Measurements from ENCODE around the gene KRIT1.
"Not testable (repeated sequence)": the region's sequence is repeated elsewhere in the genome, so short reads cannot be mapped to it uniquely, and the experiment has no call there.

KRIT1 gene

GRCh38 chr7:92245487-92246359 is at the start of gene KRIT1, which contains the start of gene ANKIB1:
KRIT1 (minus strand) TSS chr7:92245914; CDS start chr7:92242135, 3,779 bp downstream.
ANKIB1 (plus strand) TSS chr7:92245974; CDS start chr7:92294979, 49,005 bp downstream.
- DNase-seq (ENCODE audit: low spot score): peak; percentile 94

DNA sequence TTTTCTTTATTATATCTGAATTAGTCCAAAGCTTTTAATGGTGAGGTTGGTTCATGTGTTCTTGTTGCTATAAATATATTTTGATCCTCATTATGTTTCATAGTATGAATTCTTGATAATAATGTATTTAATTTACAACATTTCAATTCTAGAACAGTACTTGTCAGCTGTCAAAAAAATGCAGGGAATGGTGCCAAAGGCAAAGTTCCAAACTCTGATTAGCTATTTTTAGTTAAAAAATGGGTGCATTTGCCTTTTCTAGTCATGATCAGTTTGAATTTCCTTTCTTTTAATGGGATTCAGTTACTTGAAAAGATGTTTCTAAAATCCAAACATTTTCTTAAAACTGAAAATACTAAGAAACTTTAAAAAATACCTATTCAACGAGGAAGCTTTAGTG is 49.7 kb upstream of the KRIT1 start:
- no peak for DNase-seq (ENCODE audit: low spot score)

DNA sequence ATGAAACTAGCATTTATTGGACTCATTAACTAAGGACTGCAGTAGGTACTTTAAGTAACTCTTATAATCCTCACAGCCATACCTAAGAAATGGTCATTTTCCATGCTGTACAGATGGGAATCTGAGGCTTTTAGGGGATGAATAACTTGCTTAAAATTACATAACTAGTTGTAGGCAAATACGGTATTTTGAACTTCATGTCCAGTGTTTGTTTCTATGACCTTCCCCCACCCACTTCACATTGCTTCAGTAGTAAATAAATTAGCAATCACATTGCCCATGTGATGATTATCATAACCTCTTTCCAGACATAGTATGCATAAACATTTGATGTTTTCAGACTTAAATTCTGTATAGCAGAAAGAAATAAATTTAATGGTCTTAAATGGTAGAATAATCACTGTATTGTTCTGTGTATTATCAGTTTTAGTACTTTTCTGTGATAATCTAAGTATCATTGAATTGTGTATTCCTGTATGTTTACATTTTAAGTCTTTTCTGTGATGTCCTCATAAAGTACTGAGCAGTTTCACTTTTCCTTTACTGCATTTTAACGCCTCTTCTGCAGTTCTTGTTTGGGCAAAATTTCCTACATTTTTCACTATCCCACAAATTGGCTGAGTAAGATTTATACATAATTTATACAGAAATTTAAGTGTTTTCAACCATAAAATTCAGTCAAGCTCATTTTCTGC is 48.3 kb upstream of the KRIT1 start:
- DNase-seq (ENCODE audit: low spot score): no peak

DNA sequence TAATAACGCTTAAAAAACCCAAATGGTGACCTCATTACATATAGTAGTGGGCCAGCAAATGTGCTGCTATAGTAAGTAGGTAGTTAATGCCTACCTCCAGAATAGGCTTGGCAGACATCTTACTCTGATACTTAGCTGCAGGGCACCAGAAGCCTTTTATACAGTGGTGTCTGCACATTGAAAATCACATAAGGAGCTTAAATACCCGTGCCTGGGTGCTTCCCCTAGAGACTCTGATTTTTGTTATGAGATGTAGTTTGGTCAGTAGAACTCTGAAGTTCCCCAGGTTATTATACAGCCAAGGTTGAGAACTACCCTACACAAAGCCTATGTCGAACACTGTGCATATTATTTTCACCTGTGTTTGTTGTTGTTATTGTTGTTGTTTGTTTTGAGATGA is 47.3 kb upstream of the KRIT1 start:
- DNase-seq (ENCODE audit: low spot score): peak; percentile 65

GRCh38 chr7:92289321-92289720 is 43.6 kb upstream of the KRIT1 start:
- DNase-seq (ENCODE audit: low spot score): no peak

DNA sequence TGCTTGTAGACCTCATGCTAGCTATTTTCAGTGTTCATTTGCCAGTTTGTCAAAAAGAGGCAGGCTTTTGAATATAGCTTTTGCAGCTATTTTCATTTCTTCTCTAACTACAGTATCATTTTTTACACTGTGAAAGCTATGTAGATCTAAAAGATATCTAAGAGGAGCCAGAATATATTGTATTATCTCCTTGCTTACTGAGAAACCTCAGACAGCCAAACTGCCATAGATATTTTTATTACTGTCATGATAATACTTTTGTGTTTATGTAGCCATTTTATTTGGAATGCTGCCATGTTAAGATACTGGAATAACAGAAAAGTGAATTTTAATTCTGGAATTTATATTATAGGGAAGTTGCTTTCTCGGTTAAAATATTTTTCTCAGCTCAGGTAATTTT is 37.2 kb upstream of the KRIT1 start:
- DNase-seq (ENCODE audit: low spot score): no peak

DNA sequence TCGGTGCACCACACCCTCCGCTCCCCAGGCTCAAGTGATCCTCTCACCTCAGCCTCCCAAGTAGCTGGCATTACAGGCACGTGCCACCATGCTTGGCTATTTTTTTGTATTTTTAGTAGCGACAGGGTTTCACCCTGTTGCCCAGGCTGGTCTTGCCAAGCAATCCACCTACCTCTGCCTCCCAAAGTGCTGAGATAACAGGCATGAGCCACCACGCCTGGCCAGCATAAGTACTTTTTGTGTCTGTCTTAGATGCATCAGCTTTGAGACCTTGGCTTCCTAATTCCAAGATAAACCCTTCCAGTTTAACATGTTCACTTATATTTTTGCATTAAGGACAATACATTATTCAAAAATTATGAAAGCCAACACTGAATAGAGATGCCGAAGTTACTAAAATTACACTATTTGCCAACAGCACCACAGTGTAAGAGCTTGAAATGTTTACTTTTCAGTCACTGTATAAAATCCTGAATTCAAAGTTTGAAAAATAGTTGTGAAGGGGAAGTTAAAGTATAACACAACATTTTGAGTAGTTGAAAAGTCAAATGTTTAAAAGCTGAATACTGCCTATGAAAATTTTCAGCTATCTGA is 36.6 kb upstream of the KRIT1 start:
- DNase-seq (ENCODE audit: low spot score): no peak

DNA sequence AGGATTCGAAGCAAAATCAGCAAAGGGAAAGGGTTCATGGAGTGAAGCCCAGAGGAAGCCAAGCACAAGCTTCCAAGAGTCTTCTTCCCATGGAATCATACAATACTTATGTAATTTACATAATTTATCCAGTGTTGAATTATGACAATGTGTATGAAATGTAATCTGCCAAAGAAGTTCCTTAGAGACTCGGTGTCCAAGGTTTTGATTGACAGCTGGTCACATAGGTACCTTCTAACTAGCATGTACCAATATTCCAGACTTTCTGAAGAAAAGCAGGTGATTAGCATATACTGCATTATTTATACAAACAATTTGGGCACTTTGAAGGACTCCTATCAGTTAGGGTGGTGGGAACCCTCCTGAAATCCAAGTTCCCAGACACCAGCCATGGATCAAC is 35.3 kb upstream of the KRIT1 start:
- no peak for DNase-seq (ENCODE audit: low spot score)

DNA sequence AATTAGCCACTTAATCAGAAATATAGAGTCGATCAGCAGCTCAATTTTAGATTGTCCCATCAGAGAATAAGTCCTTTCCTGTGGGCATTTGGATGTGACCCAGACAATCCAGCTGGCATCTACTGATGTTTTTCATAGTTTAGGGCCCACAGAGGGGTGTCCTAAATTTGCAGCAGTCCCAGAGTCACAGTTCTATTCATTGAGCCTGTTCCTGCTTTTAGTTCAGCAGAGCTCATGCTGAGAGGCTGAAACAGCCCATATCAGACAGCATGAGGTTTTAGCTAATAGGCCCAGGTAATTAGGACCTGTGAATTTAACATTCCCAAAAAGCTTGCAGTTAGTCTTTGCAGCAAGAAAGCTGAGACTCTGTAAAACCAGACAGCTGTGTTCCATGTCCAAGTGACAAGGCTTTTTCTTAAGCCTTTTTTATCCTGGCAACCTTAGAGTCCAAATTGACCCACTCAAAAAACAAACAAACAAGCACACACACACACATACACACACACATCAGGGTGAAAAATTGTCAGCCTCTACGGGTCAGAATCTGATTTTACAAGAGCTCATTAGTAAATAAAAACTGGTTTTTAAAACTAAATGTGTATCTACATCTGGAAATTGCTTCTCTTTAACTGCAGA is 33.8 kb upstream of the KRIT1 start:
- no peak for DNase-seq (ENCODE audit: low spot score)

DNA sequence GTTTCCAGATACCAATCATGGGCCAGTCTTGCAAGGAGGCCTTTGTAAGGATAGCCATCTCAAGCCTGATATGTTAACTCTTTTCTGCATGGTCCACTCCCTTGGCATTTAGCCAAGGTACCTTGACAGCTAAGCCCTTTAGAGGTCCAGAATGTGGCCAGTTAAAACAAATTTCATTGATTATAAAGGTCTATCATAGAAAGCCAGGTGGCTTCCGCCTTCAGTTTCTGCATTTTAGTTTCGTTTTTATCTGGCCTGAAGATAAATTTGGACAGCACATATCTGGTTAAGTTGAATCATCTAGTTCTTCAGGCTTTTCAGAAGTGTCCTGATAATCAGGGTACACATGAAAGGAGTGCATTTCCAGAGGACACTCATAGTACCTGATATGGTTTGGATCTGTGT is 30.7 kb upstream of the KRIT1 start:
- DNase-seq (ENCODE audit: low spot score): no peak

DNA sequence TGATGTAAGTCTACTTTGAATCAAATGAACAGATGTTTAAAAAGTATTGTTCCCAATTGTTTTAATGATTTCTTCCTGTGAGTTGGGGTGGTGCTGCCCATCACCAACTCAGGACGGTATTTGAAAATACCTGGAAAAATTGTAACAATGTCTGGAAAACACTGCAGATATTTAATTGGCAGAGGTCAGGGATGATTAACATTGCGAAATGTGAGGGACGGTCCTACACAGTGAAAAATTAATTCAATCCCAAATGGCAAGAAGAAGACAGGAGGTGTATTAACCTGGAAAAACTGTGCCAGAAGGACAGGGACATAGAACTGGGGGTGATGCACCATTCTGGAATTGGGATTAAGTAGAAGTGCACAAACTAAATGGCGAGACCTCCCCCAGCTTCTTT is 29.6 kb upstream of the KRIT1 start:
- no peak for DNase-seq (ENCODE audit: low spot score)

DNA sequence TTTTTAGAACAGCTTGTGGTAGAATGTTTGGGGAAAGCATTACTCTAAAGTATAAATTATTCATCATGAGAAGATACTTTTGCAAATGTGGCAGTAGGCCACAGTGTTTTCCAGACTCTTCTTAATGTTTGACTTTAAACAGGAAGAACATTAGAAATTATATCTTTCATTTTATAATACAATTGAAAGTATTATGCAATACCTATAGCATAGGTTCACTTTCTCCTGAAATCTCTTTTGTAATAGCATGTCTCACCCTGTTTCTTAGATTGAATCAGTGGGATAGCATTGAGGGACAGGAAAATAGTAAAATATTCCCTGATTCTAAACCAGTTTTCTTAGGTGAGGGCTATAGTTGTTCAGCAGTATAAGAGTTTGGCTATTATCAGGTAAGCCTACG is 23.2 kb upstream of the KRIT1 start:
- no peak for DNase-seq (ENCODE audit: low spot score)

DNA sequence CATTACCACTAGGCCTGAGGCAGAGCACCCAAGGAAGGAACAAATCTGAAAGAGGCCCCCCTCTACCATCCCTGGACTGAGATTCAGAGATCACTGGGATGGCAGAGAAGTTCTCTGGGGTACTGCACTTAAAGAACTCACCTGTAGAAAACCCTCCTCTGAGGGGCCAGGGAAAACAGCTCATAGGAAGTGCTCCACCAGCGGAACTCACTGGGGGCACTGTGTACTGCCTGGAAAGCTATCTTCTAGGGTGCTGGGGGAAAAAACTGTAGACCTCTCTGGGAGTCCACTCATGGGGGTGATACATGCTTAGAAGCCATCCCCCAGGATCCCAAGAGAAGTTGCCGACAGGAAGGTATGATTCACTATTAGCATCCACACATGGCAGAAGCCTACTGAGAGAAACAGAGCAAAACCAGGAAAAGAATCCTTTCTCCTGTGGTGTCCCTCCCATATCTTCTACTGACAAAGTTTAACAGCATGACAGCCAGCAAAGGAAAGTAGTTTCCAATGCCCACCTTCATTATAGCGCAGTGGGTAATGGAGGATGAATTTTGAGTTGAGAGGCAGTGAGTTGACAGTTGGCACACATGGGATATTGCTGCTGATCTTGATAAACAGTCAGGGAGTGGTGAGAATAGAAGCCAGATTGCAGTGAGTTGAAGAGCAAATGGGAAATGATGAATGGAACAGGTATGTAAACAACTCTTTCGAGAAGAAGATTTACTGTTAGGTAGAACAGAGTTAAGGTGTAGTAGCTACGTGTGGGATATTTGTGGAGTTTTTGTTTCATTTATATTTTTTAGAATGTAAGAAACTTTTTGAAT is 20.9 kb upstream of the KRIT1 start:
- DNase-seq (ENCODE audit: low spot score): no peak

- no peak for DNase-seq (ENCODE audit: low spot score)
Observed at GRCh38 chr7:92260248-92260781, 14.6 kb upstream of the KRIT1 start.

DNA sequence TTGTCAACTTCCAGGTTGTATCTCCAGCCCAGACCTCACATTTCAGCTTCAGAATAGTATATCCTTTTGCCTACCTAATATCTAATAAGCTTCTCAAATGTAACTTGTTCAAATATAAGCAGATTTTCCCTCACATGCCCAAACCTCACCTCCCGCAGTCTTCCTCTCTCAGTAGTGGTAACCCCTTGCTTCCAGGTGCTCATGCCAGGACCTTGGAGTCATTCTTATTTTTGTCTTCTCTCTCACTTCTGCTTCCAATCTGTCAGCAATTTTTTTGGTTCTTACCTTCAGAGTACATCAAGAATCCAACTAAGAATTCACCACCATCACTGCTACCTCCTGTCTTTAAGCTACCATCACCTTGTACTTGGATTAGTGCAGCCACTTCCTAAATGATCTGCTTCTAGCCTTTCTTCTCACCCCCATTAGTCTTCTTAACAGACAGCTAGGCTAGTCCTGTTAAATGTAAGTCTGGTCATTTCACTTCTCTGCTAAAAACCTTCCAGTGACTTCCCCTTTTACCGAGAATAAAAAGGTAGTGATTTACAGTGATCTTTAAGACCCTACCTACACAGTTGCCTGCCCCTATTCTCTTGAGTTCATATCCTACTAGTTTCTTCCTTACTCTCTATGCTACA is 14.0 kb upstream of the KRIT1 start:
- DNase-seq (ENCODE audit: low spot score): no peak

DNA sequence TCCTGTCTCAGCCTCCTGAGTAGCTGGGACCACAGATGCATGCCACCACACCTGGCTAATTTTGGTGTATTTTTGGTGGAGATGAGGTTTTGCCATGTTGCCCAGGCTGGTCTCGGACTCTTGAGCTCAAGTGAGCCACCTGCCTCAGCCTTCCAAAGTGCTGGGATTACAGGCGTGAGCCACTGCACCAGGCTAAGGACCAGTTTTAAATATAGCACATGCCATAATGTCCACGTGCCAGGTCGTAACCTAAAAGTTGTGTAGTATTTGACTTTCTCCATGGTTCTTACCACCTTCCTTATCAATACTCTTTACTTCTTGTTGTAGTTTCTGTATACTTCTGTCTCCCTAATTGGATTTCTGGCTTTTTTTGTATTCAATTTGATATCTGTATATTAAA is 13.3 kb upstream of the KRIT1 start:
- DNase-seq (ENCODE audit: low spot score): no peak

DNA sequence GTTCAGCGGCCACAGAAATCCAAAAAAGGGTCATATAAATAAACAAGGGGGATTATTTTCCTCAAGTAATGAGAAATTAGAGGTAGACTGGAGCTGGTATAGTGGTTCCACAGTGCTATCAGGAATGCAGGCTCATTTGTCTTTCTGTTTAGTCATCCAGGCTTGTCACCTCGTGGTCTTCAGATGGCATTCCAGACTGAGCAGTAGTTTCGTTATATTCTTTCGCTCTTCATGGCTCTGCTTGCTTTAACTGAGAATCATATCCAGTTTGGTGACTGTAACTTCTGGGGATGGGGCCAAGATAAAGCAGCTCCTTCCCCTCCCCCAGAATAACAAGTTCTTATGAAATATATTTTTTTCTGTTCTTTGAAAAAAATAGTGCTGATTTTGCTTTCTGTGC is 9.6 kb upstream of the KRIT1 start:
- no peak for DNase-seq (ENCODE audit: low spot score)

DNA sequence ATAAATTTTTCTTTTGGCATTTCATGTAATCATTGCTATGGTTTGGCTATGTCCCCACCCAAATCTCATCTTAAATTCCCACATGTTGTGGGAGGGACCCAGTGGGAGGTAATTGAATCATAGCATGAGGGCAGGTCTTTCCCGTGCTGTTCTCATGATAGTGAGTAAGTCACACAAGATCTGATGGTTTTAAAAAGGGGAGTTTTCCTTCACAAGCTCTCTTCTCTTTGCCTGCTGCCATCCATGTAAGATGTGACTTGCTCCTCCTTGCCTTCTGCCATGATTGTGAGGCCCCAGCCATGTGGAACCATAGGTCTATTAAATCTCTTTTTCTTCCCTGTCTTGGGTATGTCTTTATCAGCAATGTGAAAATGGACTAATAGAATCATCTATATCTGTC is 9.1 kb upstream of the KRIT1 start:
- DNase-seq (ENCODE audit: low spot score): not testable (repeated sequence)

DNA sequence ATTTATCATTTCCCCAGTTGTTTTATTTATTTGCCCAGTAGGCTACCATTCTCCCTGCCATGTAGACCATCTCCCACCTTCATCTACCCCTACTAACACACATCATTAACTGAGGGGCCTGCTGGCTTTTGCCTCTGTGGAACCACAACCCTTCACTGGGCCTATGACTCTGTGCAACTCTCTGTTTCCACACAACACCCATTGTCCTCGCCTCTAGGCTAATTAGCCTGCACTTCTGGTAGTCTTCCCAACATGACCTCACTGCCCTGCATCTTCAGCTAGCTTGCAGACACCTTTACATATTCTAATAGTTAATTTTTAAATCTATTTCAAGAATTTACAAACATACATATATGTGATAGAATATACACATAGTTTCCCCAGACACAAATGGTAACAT is 7.5 kb upstream of the KRIT1 start:
- no peak for DNase-seq (ENCODE audit: low spot score)

- DNase-seq (ENCODE audit: low spot score): no peak
Observed at GRCh38 chr7:92251181-92251580, 5.5 kb upstream of the KRIT1 start.

GRCh38 chr7:92250603-92251002 is 4.9 kb upstream of the KRIT1 start:
- no peak for DNase-seq (ENCODE audit: low spot score)
